Measurements from ENCODE around the gene MED1. TPM values are rescaled to one million over a fixed set of nuclear protein-coding genes. Genes with fewer than 3 reads are reported as not detected.

The MED1 gene
- total and polyA plus RNA-seq, 2 donors (not counting 1 experiment from before 2014, with no cell fraction given): 28.4 to 32.3 TPM

DNA sequence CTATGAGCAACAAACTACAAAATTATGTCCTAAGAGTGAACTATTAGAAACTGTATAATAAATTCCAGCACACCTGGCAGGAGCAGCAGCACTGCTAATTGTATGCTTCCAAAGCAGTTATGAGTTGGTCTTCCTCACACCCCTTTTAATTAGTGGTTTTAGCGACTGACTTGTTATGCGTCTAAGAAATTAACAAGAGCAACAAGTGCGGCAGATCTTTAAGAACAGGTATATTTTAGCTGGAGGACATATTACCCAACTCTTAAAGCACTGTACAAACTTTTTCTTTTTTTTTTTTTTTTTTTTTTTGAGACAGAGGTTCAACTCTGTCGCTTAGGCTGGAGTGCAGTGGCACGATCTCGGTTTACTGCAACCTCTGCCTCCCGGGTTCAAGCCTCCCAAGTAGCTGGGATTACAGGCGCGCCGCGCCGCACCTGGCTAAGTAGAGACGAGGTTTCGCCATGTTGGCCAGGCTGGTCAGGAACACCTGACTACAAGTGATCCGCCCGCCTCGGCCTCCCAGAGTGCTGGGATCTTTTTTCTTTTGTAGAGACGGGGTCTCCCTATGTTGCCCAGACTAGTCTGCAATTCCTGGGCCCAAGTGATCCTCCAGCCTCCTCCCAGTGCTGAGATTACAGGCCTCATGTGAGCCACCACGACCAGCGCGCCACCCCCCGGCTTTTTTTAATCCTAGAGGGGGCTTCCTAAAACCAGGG lies 48.0 kb downstream of the MED1 start:
- DNase-seq (ENCODE audit: low read depth in 2 of 2): no peak
- H3K4me3 ChIP-seq (replicated peaks in 1 of 4; ENCODE audit: control extremely low read depth in 1 of 4, insufficient read depth in 1 of 4, low read depth in 3 of 4, low read length in 4 of 4): no peak overlapping the region
- H3K79me2 ChIP-seq (ENCODE audit: control insufficient read depth, insufficient read depth, low read length): peaks cover 10% of the 10 kb centered on the region
- H3K27me3 ChIP-seq (ENCODE audit: control insufficient read depth, insufficient read depth, low read length): no peaks in the 10 kb centered on the region
- H4K20me1 ChIP-seq (ENCODE audit: control insufficient read depth, extremely low read depth, insufficient read depth, low read length): no peaks in the 10 kb centered on the region
- H3K36me3 ChIP-seq (ENCODE audit: control insufficient read depth, insufficient read depth, low read length): peaks cover 4% of the 10 kb centered on the region
- no peak overlapping the region for H2AFZ ChIP-seq (ENCODE audit: low read length)
- H3K9ac ChIP-seq (ENCODE audit: insufficient read depth, low read length): no peak overlapping the region
- no peak for TF ChIP-seq EZH2 (IDR thresholded peaks at IDR 0.05; ENCODE audit: low read length, missing control alignments)
- TF ChIP-seq, protein P1, sequence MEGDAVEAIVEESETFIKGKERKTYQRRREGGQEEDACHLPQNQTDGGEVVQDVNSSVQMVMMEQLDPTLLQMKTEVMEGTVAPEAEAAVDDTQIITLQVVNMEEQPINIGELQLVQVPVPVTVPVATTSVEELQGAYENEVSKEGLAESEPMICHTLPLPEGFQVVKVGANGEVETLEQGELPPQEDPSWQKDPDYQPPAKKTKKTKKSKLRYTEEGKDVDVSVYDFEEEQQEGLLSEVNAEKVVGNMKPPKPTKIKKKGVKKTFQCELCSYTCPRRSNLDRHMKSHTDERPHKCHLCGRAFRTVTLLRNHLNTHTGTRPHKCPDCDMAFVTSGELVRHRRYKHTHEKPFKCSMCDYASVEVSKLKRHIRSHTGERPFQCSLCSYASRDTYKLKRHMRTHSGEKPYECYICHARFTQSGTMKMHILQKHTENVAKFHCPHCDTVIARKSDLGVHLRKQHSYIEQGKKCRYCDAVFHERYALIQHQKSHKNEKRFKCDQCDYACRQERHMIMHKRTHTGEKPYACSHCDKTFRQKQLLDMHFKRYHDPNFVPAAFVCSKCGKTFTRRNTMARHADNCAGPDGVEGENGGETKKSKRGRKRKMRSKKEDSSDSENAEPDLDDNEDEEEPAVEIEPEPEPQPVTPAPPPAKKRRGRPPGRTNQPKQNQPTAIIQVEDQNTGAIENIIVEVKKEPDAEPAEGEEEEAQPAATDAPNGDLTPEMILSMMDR (conservative IDR thresholded peaks at IDR 0.05 in 1 of 2, IDR thresholded peaks at IDR 0.05 in 1 of 2; ENCODE audit: low read depth in 1 of 2, low read length in 2 of 2): no peak
- H3K27ac ChIP-seq (ENCODE audit: insufficient read depth, low read length): no peak overlapping the region
- H3K9me3 ChIP-seq (ENCODE audit: control insufficient read depth, insufficient read depth, low read depth, low read length): no peaks in the 10 kb centered on the region
- H3K4me1 ChIP-seq (ENCODE audit: control insufficient read depth, extremely low read depth, insufficient read depth, low read length): peaks cover 14% of the 10 kb centered on the region
- H3K4me2 ChIP-seq (ENCODE audit: extremely low read depth, insufficient read depth, low read length): no peak overlapping the region

DNA sequence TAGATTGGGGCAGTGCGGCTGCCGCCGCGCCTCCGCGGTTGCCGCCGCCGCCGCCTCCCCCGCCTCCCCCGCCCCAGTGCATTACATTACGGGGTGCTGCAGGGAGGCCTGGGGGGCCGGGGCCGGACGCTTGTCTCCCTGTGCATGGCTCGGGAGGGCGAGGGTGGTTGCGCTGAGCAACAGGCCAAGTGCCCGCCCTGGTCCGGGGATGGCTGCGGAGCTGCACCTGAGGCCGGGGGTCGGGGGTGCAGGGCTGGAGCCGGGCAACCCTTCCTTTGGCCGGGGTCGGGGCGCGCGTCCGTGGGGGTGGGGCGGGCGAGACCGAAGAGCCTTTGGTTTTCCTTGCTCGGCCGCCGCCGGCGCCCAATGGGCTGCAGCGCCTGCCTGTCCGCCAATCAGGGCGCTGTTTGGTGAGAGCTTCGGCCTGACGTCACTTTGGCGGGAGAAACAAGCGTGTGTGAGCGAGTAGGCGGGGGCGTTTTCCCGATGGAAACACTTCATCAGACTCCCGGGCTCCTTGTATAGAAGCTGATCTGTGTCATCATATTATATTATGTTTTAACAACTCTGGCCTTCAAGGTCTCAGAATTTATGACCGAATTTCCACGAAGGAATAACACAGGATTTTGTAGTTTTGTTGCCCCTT lies 48.7 kb downstream of the MED1 start:
- peak overlapping the region; percentile 59 for H3K27ac ChIP-seq (ENCODE audit: insufficient read depth, low read length)
- H3K4me3 ChIP-seq (replicated peaks in 1 of 4; ENCODE audit: control extremely low read depth in 1 of 4, insufficient read depth in 1 of 4, low read depth in 3 of 4, low read length in 4 of 4): peak overlapping the region; percentile 79 to 93 (median 88)
- peak; percentile 91 to 94 for DNase-seq (ENCODE audit: low read depth in 2 of 2)

More for the DNA sequence above, 48.7 kb downstream of the MED1 start:
- TF ChIP-seq, protein P1 (conservative IDR thresholded peaks at IDR 0.05 in 1 of 2, IDR thresholded peaks at IDR 0.05 in 1 of 2; ENCODE audit: low read depth in 1 of 2, low read length in 2 of 2): no peak
- TF ChIP-seq EZH2 (IDR thresholded peaks at IDR 0.05; ENCODE audit: low read length, missing control alignments): no peak
- peak overlapping the region; percentile 58 for H3K9ac ChIP-seq (ENCODE audit: insufficient read depth, low read length)
- H3K4me1 ChIP-seq (ENCODE audit: control insufficient read depth, extremely low read depth, insufficient read depth, low read length): peaks cover 14% of the 10 kb centered on the region
- peak overlapping the region; percentile 59 for H2AFZ ChIP-seq (ENCODE audit: low read length)
- H4K20me1 ChIP-seq (ENCODE audit: control insufficient read depth, extremely low read depth, insufficient read depth, low read length): no peaks in the 10 kb centered on the region
- H3K4me2 ChIP-seq (ENCODE audit: extremely low read depth, insufficient read depth, low read length): peak overlapping the region; percentile 52
- H3K9me3 ChIP-seq (ENCODE audit: control insufficient read depth, insufficient read depth, low read depth, low read length): no peaks in the 10 kb centered on the region
- H3K79me2 ChIP-seq (ENCODE audit: control insufficient read depth, insufficient read depth, low read length): peaks cover 10% of the 10 kb centered on the region
- peaks cover 2% of the 10 kb centered on the region for H3K36me3 ChIP-seq (ENCODE audit: control insufficient read depth, insufficient read depth, low read length)
- H3K27me3 ChIP-seq (ENCODE audit: control insufficient read depth, insufficient read depth, low read length): no peaks in the 10 kb centered on the region

Measured in fibroblast of lung (primary cell).